ENCODE results near the gene SAFB.

DNA sequence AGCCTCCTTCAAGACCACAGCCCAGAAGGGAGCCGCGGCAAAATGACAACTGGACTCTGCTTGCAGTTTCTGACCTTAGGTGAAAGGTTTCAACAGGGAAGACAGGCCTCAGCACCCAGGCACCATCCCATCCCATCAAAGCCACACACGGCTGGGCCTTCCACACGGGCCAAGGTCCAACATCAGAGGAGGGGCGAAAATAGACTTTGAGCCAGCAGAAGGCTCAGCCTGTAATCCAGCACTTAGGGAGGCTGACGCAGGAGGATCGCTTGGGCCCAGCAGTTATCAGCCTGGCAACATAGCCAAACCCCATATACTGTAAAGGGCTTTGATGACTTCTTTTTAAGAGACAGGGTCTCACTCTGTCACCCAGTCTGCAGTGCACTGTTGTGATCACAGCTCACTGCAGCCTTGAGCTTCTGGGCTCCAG, 28.3 kb upstream of the SAFB start:
- TF ChIP-seq EZH2phosphoT487 (IDR thresholded peaks at IDR 0.05; ENCODE audit: insufficient read depth, low read depth) (no peak), EZH2 (IDR thresholded peaks at IDR 0.05; ENCODE audit: insufficient read depth, poor library complexity, severe bottlenecking) (no peak)
